ENCODE data around the gene ATP7B. TPM values are rescaled to one million over a fixed set of nuclear protein-coding genes. Genes with fewer than 3 reads are reported as not detected.

Gene ATP7B
- total and polyA plus RNA-seq, 2 donors (not counting 3 experiments of a cell fraction or from before 2014, with no cell fraction given), result 4.2 to 8.0 TPM

- no peaks in the 10 kb centered on the region for H3K36me3 ChIP-seq (ENCODE audit: control insufficient read depth in 2 of 2, extremely low read depth in 1 of 2, insufficient read depth in 2 of 2, low read length in 2 of 2)
- POLR2A ChIA-PET, result no interaction called here
- no peaks in the 10 kb centered on the region for H3K9me1 ChIP-seq (replicated peaks; ENCODE audit: control insufficient read depth, extremely low read depth, insufficient read depth, low read length)
- no peaks in the 10 kb centered on the region for H3K4me1 ChIP-seq (ENCODE audit: control insufficient read depth, extremely low read depth, insufficient read depth, low read length)
- no peaks in the 10 kb centered on the region for H3K79me2 ChIP-seq (ENCODE audit: control insufficient read depth, insufficient read depth, low read length)
- dilution Hi-C loops (cut with MboI; ENCODE audit: extremely low pct_ligation_motif_present, low sequenced_read_pairs), result no loop called here
- TF ChIP-seq, protein P1, sequence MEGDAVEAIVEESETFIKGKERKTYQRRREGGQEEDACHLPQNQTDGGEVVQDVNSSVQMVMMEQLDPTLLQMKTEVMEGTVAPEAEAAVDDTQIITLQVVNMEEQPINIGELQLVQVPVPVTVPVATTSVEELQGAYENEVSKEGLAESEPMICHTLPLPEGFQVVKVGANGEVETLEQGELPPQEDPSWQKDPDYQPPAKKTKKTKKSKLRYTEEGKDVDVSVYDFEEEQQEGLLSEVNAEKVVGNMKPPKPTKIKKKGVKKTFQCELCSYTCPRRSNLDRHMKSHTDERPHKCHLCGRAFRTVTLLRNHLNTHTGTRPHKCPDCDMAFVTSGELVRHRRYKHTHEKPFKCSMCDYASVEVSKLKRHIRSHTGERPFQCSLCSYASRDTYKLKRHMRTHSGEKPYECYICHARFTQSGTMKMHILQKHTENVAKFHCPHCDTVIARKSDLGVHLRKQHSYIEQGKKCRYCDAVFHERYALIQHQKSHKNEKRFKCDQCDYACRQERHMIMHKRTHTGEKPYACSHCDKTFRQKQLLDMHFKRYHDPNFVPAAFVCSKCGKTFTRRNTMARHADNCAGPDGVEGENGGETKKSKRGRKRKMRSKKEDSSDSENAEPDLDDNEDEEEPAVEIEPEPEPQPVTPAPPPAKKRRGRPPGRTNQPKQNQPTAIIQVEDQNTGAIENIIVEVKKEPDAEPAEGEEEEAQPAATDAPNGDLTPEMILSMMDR (IDR thresholded peaks at IDR 0.05; ENCODE audit: extremely low read depth in 1 of 2, insufficient read depth in 1 of 2, low read depth in 1 of 2, low read length in 2 of 2), result peak in 1 of 2 donors; percentile 26
- no peak for TF ChIP-seq FOS (IDR thresholded peaks at IDR 0.05; ENCODE audit: borderline replicate concordance, insufficient read depth, low read length)
- TF ChIP-seq MYC (IDR thresholded peaks at IDR 0.05; ENCODE audit: low read depth, low read length), result no peak
- intact Hi-C loops (cut with micrococcal nuclease), result loop anchor here (1.0 kb wide), 2 partner anchors 194 to 266 kb away; partner anchors contain the start of gene NEK5
- no peak overlapping the region for H3K9ac ChIP-seq (replicated peaks; ENCODE audit: extremely low read depth, insufficient read depth, low read length)
- H3K27me3 ChIP-seq (ENCODE audit: control insufficient read depth in 2 of 2, insufficient read depth in 2 of 2, low read length in 2 of 2), result no peaks in the 10 kb centered on the region
- DNase-seq (ENCODE audit: low read depth, low spot score), result no peak
- H3K4me3 ChIP-seq (replicated peaks in 1 of 3; ENCODE audit: insufficient read depth in 1 of 3, low read depth in 1 of 3, low read length in 3 of 3), result no peak overlapping the region
- no peak overlapping the region for H2AFZ ChIP-seq (ENCODE audit: low read depth, low read length)
- FAIRE-seq, result no peak
- no peaks in the 10 kb centered on the region for H4K20me1 ChIP-seq (replicated peaks; ENCODE audit: control insufficient read depth, extremely low read depth, insufficient read depth, low read length)
- no peak overlapping the region for H3K27ac ChIP-seq (ENCODE audit: insufficient read depth, low read depth, low read length)
- H3K9me3 ChIP-seq (replicated peaks; ENCODE audit: control insufficient read depth, insufficient read depth, low read length), result no peaks in the 10 kb centered on the region
- no TSS peak for BruUV-seq (replicated peaks)
- CTCF ChIA-PET, result interaction anchor here (0.7 to 2.3 kb wide), 8 partner anchors 9 to 266 kb away, joined by 3 to 16 read pairs (median 3); no protein-coding TSS in a partner anchor
- no peak overlapping the region for H3K4me2 ChIP-seq (ENCODE audit: insufficient read depth, low read length)
Observed at GRCh38 chr13:51935326-51936171, 75.7 kb downstream of the ATP7B start.
